GM23338 (cell line): ENCODE data around the gene KRT9. TPM values are rescaled to one million over a fixed set of nuclear protein-coding genes. Genes with fewer than 3 reads are reported as not detected.

Source experiments
- ATAC-seq: fragments of 200-7000 bp; cut with Tn5 transposase; 3 replicates; pipeline ENCODE4 v1.9.1; 2020
- DNase-seq: peaks from one replicate; pipeline ENCODE4 v3.0.0-alpha.2; 2015; ENCODE audit warnings: low spot score
- H2AFZ ChIP-seq: fragments of 200-600 bp; sonication (generic); 2 replicates; pipeline ENCODE4 v1.8.0; 2016; ENCODE audit warnings: antibody characterized with exemption, mild to moderate bottlenecking, moderate library complexity
- H3F3A ChIP-seq: fragments of 200-600 bp; sonication (generic); replicated peaks from 2 replicates; pipeline ENCODE4 v1.8.0; 2017; ENCODE audit warnings: antibody characterized with exemption, mixed run types, low read depth
- H3K27ac ChIP-seq: fragments of 200-600 bp; sonication (generic); 2 replicates; pipeline ENCODE4 v1.6.1; 2016; ENCODE audit warnings: low read depth
- H3K27me3 ChIP-seq: fragments of 200-600 bp; sonication (generic); 2 replicates; pipeline ENCODE4 v1.8.0; 2016; ENCODE audit warnings: mild to moderate bottlenecking, mixed run types, moderate library complexity; ENCODE audit not compliant: insufficient read depth
- H3K36me3 ChIP-seq: fragments of 200-600 bp; sonication (generic); 2 replicates; pipeline ENCODE4 v1.8.0; 2016; ENCODE audit warnings: mild to moderate bottlenecking; ENCODE audit not compliant: insufficient read depth
- H3K4me1 ChIP-seq: fragments of 200-600 bp; sonication (generic); 2 replicates; pipeline ENCODE4 v1.8.0; 2016; ENCODE audit warnings: mild to moderate bottlenecking, moderate library complexity; ENCODE audit not compliant: insufficient read depth
- H3K4me2 ChIP-seq: fragments of 200-600 bp; sonication (generic); 2 replicates; pipeline ENCODE4 v1.7.1; 2017; ENCODE audit warnings: mixed run types
- H3K4me3 ChIP-seq: fragments of 200-600 bp; sonication (generic); 2 replicates; pipeline ENCODE4 v1.6.1; 2016; ENCODE audit warnings: mixed run types
- H3K79me2 ChIP-seq: fragments of 200-600 bp; sonication (generic); replicated peaks from 2 replicates; pipeline ENCODE4 v1.8.0; 2017; ENCODE audit warnings: mild to moderate bottlenecking; ENCODE audit not compliant: insufficient read depth
- H3K9me2 ChIP-seq: fragments of 200-600 bp; sonication (generic); 2 replicates; pipeline ENCODE4 v1.8.0; 2017; ENCODE audit not compliant: insufficient read depth
- H4K20me1 ChIP-seq: fragments of 200-600 bp; sonication (generic); replicated peaks from 2 replicates; pipeline ENCODE4 v1.8.0; 2017; ENCODE audit warnings: mild to moderate bottlenecking; ENCODE audit not compliant: insufficient read depth
- H3K27ac Mint-ChIP-seq: 2 replicates; pipeline ENCODE4 v1.8.0; 2020; ENCODE audit warnings: inconsistent platforms, mild to moderate bottlenecking, moderate library complexity, mixed read lengths
- H3K27me3 Mint-ChIP-seq: 3 replicates; pipeline ENCODE4 v1.8.0; 2022; ENCODE audit warnings: low read depth, mild to moderate bottlenecking, moderate library complexity, mixed read lengths, inconsistent platforms; ENCODE audit not compliant: insufficient read depth, poor library complexity
- H3K36me3 Mint-ChIP-seq: 3 replicates; pipeline ENCODE4 v1.8.0; 2021; ENCODE audit warnings: low read depth, mild to moderate bottlenecking, inconsistent platforms, moderate library complexity, mixed read lengths
- H3K4me1 Mint-ChIP-seq: 3 replicates; pipeline ENCODE4 v1.8.0; 2020; ENCODE audit warnings: mild to moderate bottlenecking, inconsistent platforms, mixed read lengths
- H3K4me3 Mint-ChIP-seq: 3 replicates; pipeline ENCODE4 v1.8.0; 2021; ENCODE audit warnings: moderate library complexity, mild to moderate bottlenecking, inconsistent platforms, mixed read lengths
- H3K9me3 Mint-ChIP-seq: 3 replicates; pipeline ENCODE4 v1.8.0; 2020; ENCODE audit warnings: moderate library complexity, mild to moderate bottlenecking, inconsistent platforms, mixed read lengths
- CTCF ChIP-seq, 2 experiments: fragments of 200-600 bp in 1 of 2; sonication (generic) in 1 of 2; conservative IDR thresholded peaks; 2 replicates each; pipeline versions ENCODE4 v1.5.1 to v1.6.1; 2016 to 2017; ENCODE audit warnings: antibody characterized with exemption in 2 of 2, low read depth in 2 of 2, mild to moderate bottlenecking in 2 of 2, moderate library complexity in 1 of 2
- EZH2 ChIP-seq: fragments of 200-600 bp; sonication (generic); IDR thresholded peaks from one replicate; pipeline ENCODE4 v1.8.0; 2017; ENCODE audit warnings: antibody characterized with exemption, mild to moderate bottlenecking, low read depth; ENCODE audit not compliant: unreplicated experiment
- EZH2phosphoT487 ChIP-seq: fragments of 200-600 bp; sonication (generic); IDR thresholded peaks from one replicate; pipeline ENCODE4 v1.8.1; 2018; ENCODE audit warnings: antibody characterized with exemption; ENCODE audit not compliant: unreplicated experiment
- JUNB ChIP-seq: IDR thresholded peaks from one replicate; pipeline ENCODE4 v1.6.1; 2016; ENCODE audit warnings: antibody characterized with exemption; ENCODE audit not compliant: unreplicated experiment
- POLR2AphosphoS5 ChIP-seq: IDR thresholded peaks from 2 replicates; pipeline ENCODE4 v1.6.1; 2016; ENCODE audit warnings: antibody characterized with exemption, low read depth
- STAT1 ChIP-seq: IDR thresholded peaks from one replicate; pipeline ENCODE4 v1.6.1; 2016; ENCODE audit warnings: antibody characterized with exemption; ENCODE audit not compliant: unreplicated experiment
- ZNF114 ChIP-seq: fragments of 250-450 bp; sonication (Bioruptor Pico); IDR thresholded peaks from 2 replicates; pipeline ENCODE4 v1.5.0; 2020; ENCODE audit warnings: mild to moderate bottlenecking, moderate library complexity
- ZNF331 ChIP-seq: fragments of 250-450 bp; sonication (Bioruptor Pico); IDR thresholded peaks from 2 replicates; pipeline ENCODE4 v1.5.0; 2020; ENCODE audit warnings: low read depth, mild to moderate bottlenecking, moderate library complexity
- ZNF462 ChIP-seq: fragments of 250-450 bp; sonication (Bioruptor Pico); IDR thresholded peaks from 2 replicates; pipeline ENCODE4 v1.5.0; 2020; ENCODE audit warnings: mild to moderate bottlenecking, moderate library complexity
- polyA plus RNA-seq: library from polyadenylated mRNA; unstranded; fragments of >200 nt; fragmentation: Nextera tagmentation; extraction: Ambion mirVana; gene quantifications from 2 replicates; pipeline ENCODE4 v1.2.1, GENCODE V29; 2016
- total RNA-seq: library from RNA; depleted of rRNA; stranded (reverse); fragments of >200 nt; shearing (Covaris generic); gene quantifications from 2 replicates; pipeline ENCODE4 v1.2.3, GENCODE V29; 2014

Gene KRT9
- total and polyA plus RNA-seq, 2 experiments from 2014 or later: not detected

- H3K36me3 Mint-ChIP-seq: no peaks in the 10 kb centered on the region
- no peak overlapping the region; the same call in 1 of the 2 replicates for H3K27ac Mint-ChIP-seq
- H3K27ac ChIP-seq: no peak overlapping the region
- H3K4me3 Mint-ChIP-seq: no peak overlapping the region
- no peaks in the 10 kb centered on the region for H4K20me1 ChIP-seq
- peak overlapping the region; percentile 59; the same call in 1 of the 2 replicates for H2AFZ ChIP-seq
- ATAC-seq: peak; percentile 39
- DNase-seq: no peak
- no peaks in the 10 kb centered on the region for H3K9me2 ChIP-seq
- H3F3A ChIP-seq: no peaks in the 10 kb centered on the region
- H3K4me2 ChIP-seq: no peak overlapping the region
- no peaks in the 10 kb centered on the region for H3K27me3 ChIP-seq
- peaks cover 49% of the 10 kb centered on the region for H3K4me1 Mint-ChIP-seq
- peaks cover 13% of the 10 kb centered on the region for H3K4me1 ChIP-seq
- no peaks in the 10 kb centered on the region for H3K79me2 ChIP-seq
- no peak overlapping the region for H3K4me3 ChIP-seq
- TF ChIP-seq EZH2phosphoT487: no peak
- TF ChIP-seq ZNF114 (CRISPR knock-in tag): no peak
- TF ChIP-seq POLR2AphosphoS5: no peak
- TF ChIP-seq STAT1: no peak
- no peak for TF ChIP-seq EZH2
- no peak for TF ChIP-seq CTCF (conservative IDR thresholded peaks at IDR 0.05; ENCODE audit: low read depth in 2 of 2)
- no peak for TF ChIP-seq JUNB
- TF ChIP-seq ZNF331 (CRISPR knock-in tag): no peak
- TF ChIP-seq ZNF462 (CRISPR knock-in tag): no peak
- peaks cover 14% of the 10 kb centered on the region for H3K27me3 Mint-ChIP-seq
- no peaks in the 10 kb centered on the region; the same call in 2 of the 3 replicates for H3K9me3 Mint-ChIP-seq
- no peaks in the 10 kb centered on the region for H3K36me3 ChIP-seq
Measured at GRCh38 chr17:41539979-41540701, 31.7 kb downstream of the KRT9 start.
